ENCODE measurements around the gene NEB.
"Not testable (repeated sequence)": the region's sequence is repeated elsewhere in the genome, so short reads cannot be mapped to it uniquely, and the experiment has no call there.

NEB gene

GRCh38 chr2:151711025-151711424, 23.3 kb downstream of the NEB start:
- H3K36me3 ChIP-seq (ENCODE audit: control insufficient read depth, insufficient read depth, low read length), result no peaks in the 10 kb centered on the region
- no peaks in the 10 kb centered on the region for H3K27me3 ChIP-seq (replicated peaks; ENCODE audit: control insufficient read depth, insufficient read depth, low read length, poor library complexity, severe bottlenecking)
- H3K27ac ChIP-seq (ENCODE audit: insufficient read depth, low read length, poor library complexity, severe bottlenecking), result no peak overlapping the region
- H3K9me3 ChIP-seq (ENCODE audit: control insufficient read depth, low read length), result no peaks in the 10 kb centered on the region
- no peak overlapping the region for H3K4me3 ChIP-seq (ENCODE audit: insufficient read depth, low read depth, low read length, poor library complexity, severe bottlenecking)
- no peaks in the 10 kb centered on the region for H3K4me1 ChIP-seq (ENCODE audit: control insufficient read depth, insufficient read depth, low read length, poor library complexity, severe bottlenecking)
- no peak for DNase-seq

- no peaks in the 10 kb centered on the region for H3K4me1 ChIP-seq (ENCODE audit: control insufficient read depth, insufficient read depth, low read length, poor library complexity, severe bottlenecking)
- DNase-seq, result no peak
- H3K9me3 ChIP-seq (ENCODE audit: control insufficient read depth, low read length), result no peaks in the 10 kb centered on the region
- no peak overlapping the region for H3K4me3 ChIP-seq (ENCODE audit: insufficient read depth, low read depth, low read length, poor library complexity, severe bottlenecking)
- no peak overlapping the region for H3K27ac ChIP-seq (ENCODE audit: insufficient read depth, low read length, poor library complexity, severe bottlenecking)
- H3K27me3 ChIP-seq (replicated peaks; ENCODE audit: control insufficient read depth, insufficient read depth, low read length, poor library complexity, severe bottlenecking), result no peaks in the 10 kb centered on the region
- H3K36me3 ChIP-seq (ENCODE audit: control insufficient read depth, insufficient read depth, low read length), result no peaks in the 10 kb centered on the region
These were observed 25.5 kb downstream of the NEB start for GRCh38 chr2:151708788-151709187.

- no peaks in the 10 kb centered on the region for H3K36me3 ChIP-seq (ENCODE audit: control insufficient read depth, insufficient read depth, low read length)
- H3K4me1 ChIP-seq (ENCODE audit: control insufficient read depth, insufficient read depth, low read length, poor library complexity, severe bottlenecking), result no peaks in the 10 kb centered on the region
- H3K27me3 ChIP-seq (replicated peaks; ENCODE audit: control insufficient read depth, insufficient read depth, low read length, poor library complexity, severe bottlenecking), result no peaks in the 10 kb centered on the region
- H3K4me3 ChIP-seq (ENCODE audit: insufficient read depth, low read depth, low read length, poor library complexity, severe bottlenecking), result no peak overlapping the region
- no peak overlapping the region for H3K27ac ChIP-seq (ENCODE audit: insufficient read depth, low read length, poor library complexity, severe bottlenecking)
- H3K9me3 ChIP-seq (ENCODE audit: control insufficient read depth, low read length), result no peaks in the 10 kb centered on the region
- DNase-seq, result no peak
These were observed 26.4 kb downstream of the NEB start for GRCh38 chr2:151707857-151708256.

- DNase-seq; H3K4me3 ChIP-seq (ENCODE audit: insufficient read depth, low read depth, low read length, poor library complexity, severe bottlenecking); H3K4me1 ChIP-seq (ENCODE audit: control insufficient read depth, insufficient read depth, low read length, poor library complexity, severe bottlenecking): not testable (repeated sequence)
These were observed 29.8 kb downstream of the NEB start for GRCh38 chr2:151704480-151704961.

GRCh38 chr2:151698134-151698533, 36.1 kb downstream of the NEB start:
- not testable (repeated sequence) for H3K27ac ChIP-seq (ENCODE audit: insufficient read depth, low read length, poor library complexity, severe bottlenecking); DNase-seq; H3K9me3 ChIP-seq (ENCODE audit: control insufficient read depth, low read length); H3K36me3 ChIP-seq (ENCODE audit: control insufficient read depth, insufficient read depth, low read length); H3K4me3 ChIP-seq (ENCODE audit: insufficient read depth, low read depth, low read length, poor library complexity, severe bottlenecking); H3K4me1 ChIP-seq (ENCODE audit: control insufficient read depth, insufficient read depth, low read length, poor library complexity, severe bottlenecking); H3K27me3 ChIP-seq (replicated peaks; ENCODE audit: control insufficient read depth, insufficient read depth, low read length, poor library complexity, severe bottlenecking)

More at GRCh38 chr2:151704480-151704961, 29.8 kb downstream of the NEB start:
- not testable (repeated sequence) for H3K27me3 ChIP-seq (replicated peaks; ENCODE audit: control insufficient read depth, insufficient read depth, low read length, poor library complexity, severe bottlenecking); H3K27ac ChIP-seq (ENCODE audit: insufficient read depth, low read length, poor library complexity, severe bottlenecking); H3K36me3 ChIP-seq (ENCODE audit: control insufficient read depth, insufficient read depth, low read length); H3K9me3 ChIP-seq (ENCODE audit: control insufficient read depth, low read length)

- Histone ChIP-seq H3K9me3 (ENCODE audit: control insufficient read depth, low read length) (no peaks in the 10 kb centered on the region), H3K4me3 (ENCODE audit: insufficient read depth, low read depth, low read length, poor library complexity, severe bottlenecking) (no peak overlapping the region)
These were observed 38.5 kb downstream of the NEB start for GRCh38 chr2:151695778-151696177.

GRCh38 chr2:151691631-151692030, 42.6 kb downstream of the NEB start:
- H3K27me3 ChIP-seq (replicated peaks; ENCODE audit: control insufficient read depth, insufficient read depth, low read length, poor library complexity, severe bottlenecking), result no peaks in the 10 kb centered on the region
- H3K4me3 ChIP-seq (ENCODE audit: insufficient read depth, low read depth, low read length, poor library complexity, severe bottlenecking), result no peak overlapping the region
- no peaks in the 10 kb centered on the region for H3K9me3 ChIP-seq (ENCODE audit: control insufficient read depth, low read length)
- no peak overlapping the region for H3K27ac ChIP-seq (ENCODE audit: insufficient read depth, low read length, poor library complexity, severe bottlenecking)
- DNase-seq, result no peak
- no peaks in the 10 kb centered on the region for H3K36me3 ChIP-seq (ENCODE audit: control insufficient read depth, insufficient read depth, low read length)
- no peaks in the 10 kb centered on the region for H3K4me1 ChIP-seq (ENCODE audit: control insufficient read depth, insufficient read depth, low read length, poor library complexity, severe bottlenecking)

More at GRCh38 chr2:151695778-151696177, 38.5 kb downstream of the NEB start:
- H3K27me3 ChIP-seq (replicated peaks; ENCODE audit: control insufficient read depth, insufficient read depth, low read length, poor library complexity, severe bottlenecking), result no peaks in the 10 kb centered on the region
- no peak for DNase-seq
- H3K27ac ChIP-seq (ENCODE audit: insufficient read depth, low read length, poor library complexity, severe bottlenecking), result no peak overlapping the region
- H3K36me3 ChIP-seq (ENCODE audit: control insufficient read depth, insufficient read depth, low read length), result no peaks in the 10 kb centered on the region
- H3K4me1 ChIP-seq (ENCODE audit: control insufficient read depth, insufficient read depth, low read length, poor library complexity, severe bottlenecking), result no peaks in the 10 kb centered on the region

- H3K4me1 ChIP-seq (ENCODE audit: control insufficient read depth, insufficient read depth, low read length, poor library complexity, severe bottlenecking), result no peaks in the 10 kb centered on the region
- H3K4me3 ChIP-seq (ENCODE audit: insufficient read depth, low read depth, low read length, poor library complexity, severe bottlenecking), result no peak overlapping the region
These were observed 45.6 kb downstream of the NEB start for GRCh38 chr2:151688719-151689118.

GRCh38 chr2:151682459-151683003, 51.7 kb downstream of the NEB start:
- Histone ChIP-seq H3K4me1 (ENCODE audit: control insufficient read depth, insufficient read depth, low read length, poor library complexity, severe bottlenecking) (no peaks in the 10 kb centered on the region), H3K27me3 (replicated peaks; ENCODE audit: control insufficient read depth, insufficient read depth, low read length, poor library complexity, severe bottlenecking) (no peaks in the 10 kb centered on the region), H3K4me3 (ENCODE audit: insufficient read depth, low read depth, low read length, poor library complexity, severe bottlenecking) (no peak overlapping the region), H3K36me3 (ENCODE audit: control insufficient read depth, insufficient read depth, low read length) (no peaks in the 10 kb centered on the region), H3K9me3 (ENCODE audit: control insufficient read depth, low read length) (no peaks in the 10 kb centered on the region), H3K27ac (ENCODE audit: insufficient read depth, low read length, poor library complexity, severe bottlenecking) (no peak overlapping the region)
- no peak for DNase-seq

More at GRCh38 chr2:151688719-151689118, 45.6 kb downstream of the NEB start:
- H3K27ac ChIP-seq (ENCODE audit: insufficient read depth, low read length, poor library complexity, severe bottlenecking), result no peak overlapping the region
- no peak for DNase-seq
- H3K36me3 ChIP-seq (ENCODE audit: control insufficient read depth, insufficient read depth, low read length), result no peaks in the 10 kb centered on the region
- no peaks in the 10 kb centered on the region for H3K27me3 ChIP-seq (replicated peaks; ENCODE audit: control insufficient read depth, insufficient read depth, low read length, poor library complexity, severe bottlenecking)
- H3K9me3 ChIP-seq (ENCODE audit: control insufficient read depth, low read length), result no peaks in the 10 kb centered on the region

GRCh38 chr2:151681051-151681450, 53.2 kb downstream of the NEB start:
- DNase-seq, result no peak
- no peaks in the 10 kb centered on the region for H3K36me3 ChIP-seq (ENCODE audit: control insufficient read depth, insufficient read depth, low read length)
- no peaks in the 10 kb centered on the region for H3K27me3 ChIP-seq (replicated peaks; ENCODE audit: control insufficient read depth, insufficient read depth, low read length, poor library complexity, severe bottlenecking)
- no peak overlapping the region for H3K4me3 ChIP-seq (ENCODE audit: insufficient read depth, low read depth, low read length, poor library complexity, severe bottlenecking)
- H3K27ac ChIP-seq (ENCODE audit: insufficient read depth, low read length, poor library complexity, severe bottlenecking), result no peak overlapping the region
- no peaks in the 10 kb centered on the region for H3K9me3 ChIP-seq (ENCODE audit: control insufficient read depth, low read length)
- no peaks in the 10 kb centered on the region for H3K4me1 ChIP-seq (ENCODE audit: control insufficient read depth, insufficient read depth, low read length, poor library complexity, severe bottlenecking)
